K562 (cell line): Measurements from ENCODE around the gene DNM1. TPM values are rescaled to one million over a fixed set of nuclear protein-coding genes. Genes with fewer than 3 reads are reported as not detected.

Experiments
- CHD4 ChIP-seq: fragments of 200-600 bp; sonication (generic); IDR thresholded peaks from 3 replicates; pipeline ENCODE4 v1.6.1; 2012; ENCODE audit warnings: low read depth, mild to moderate bottlenecking, mixed read lengths, low read length, inconsistent platforms; ENCODE audit not compliant: insufficient read depth, insufficient replicate concordance, poor library complexity, severe bottlenecking
- ELF4 ChIP-seq: fragments of 450-650 bp; formaldehyde crosslinking; IDR thresholded peaks from 2 replicates; pipeline ENCODE4 v1.4.0; 2022; ENCODE audit warnings: missing genetic modification characterization
- IFI16 ChIP-seq: fragments of 250-450 bp; sonication (Bioruptor Pico); IDR thresholded peaks from 2 replicates; pipeline ENCODE4 v2.1.2; 2022; ENCODE audit warnings: mild to moderate bottlenecking, inconsistent platforms
- MAFF ChIP-seq: IDR thresholded peaks from 2 replicates; pipeline ENCODE4 v1.6.1; 2012; ENCODE audit warnings: low read length, improper control_type of control experiment
- NFXL1 ChIP-seq: fragments of 450-650 bp; formaldehyde crosslinking; IDR thresholded peaks from 2 replicates; pipeline ENCODE4 v1.4.0; 2021; ENCODE audit warnings: mild to moderate bottlenecking
- OTX1 ChIP-seq: fragments of 450-650 bp; formaldehyde crosslinking; IDR thresholded peaks from 2 replicates; pipeline ENCODE4 v1.4.0; 2022; ENCODE audit warnings: mild to moderate bottlenecking
- RBBP5 ChIP-seq: fragments of 200-600 bp; sonication (generic); IDR thresholded peaks from 2 replicates; pipeline ENCODE4 v1.6.1; 2012; ENCODE audit warnings: borderline replicate concordance, mild to moderate bottlenecking, low read length, control low read depth, inconsistent platforms; ENCODE audit not compliant: insufficient read depth, poor library complexity, severe bottlenecking
- RFX7 ChIP-seq: fragments of 250-450 bp; sonication (Bioruptor Pico); IDR thresholded peaks from 2 replicates; pipeline ENCODE4 v1.5.1; 2021; ENCODE audit warnings: mild to moderate bottlenecking
- SMAD3 ChIP-seq: fragments of 450-650 bp; formaldehyde crosslinking; conservative IDR thresholded peaks from 2 replicates; pipeline ENCODE4 v1.4.0; 2020; ENCODE audit warnings: mild to moderate bottlenecking
- SMAD4 ChIP-seq: fragments of 250-450 bp; sonication (Bioruptor Pico); conservative IDR thresholded peaks from 2 replicates; pipeline ENCODE4 v1.8.0; 2021; ENCODE audit warnings: inconsistent platforms, mild to moderate bottlenecking, moderate library complexity
- ZBTB17 ChIP-seq: fragments of 450-650 bp; formaldehyde crosslinking; IDR thresholded peaks from 2 replicates; pipeline ENCODE4 v1.4.0; 2020; ENCODE audit warnings: mild to moderate bottlenecking
- ZNF212 ChIP-seq: fragments of 450-650 bp; formaldehyde crosslinking; IDR thresholded peaks from 2 replicates; pipeline ENCODE4 v1.4.0; 2020; ENCODE audit warnings: mild to moderate bottlenecking
- ZNF239 ChIP-seq: fragments of 250-450 bp; sonication (Bioruptor Pico); IDR thresholded peaks from 2 replicates; pipeline ENCODE4 v1.4.0; 2020; ENCODE audit warnings: mild to moderate bottlenecking
- ZNF408 ChIP-seq: fragments of 250-450 bp; sonication (Bioruptor Pico); IDR thresholded peaks from 2 replicates; pipeline ENCODE4 v1.4.0; 2020; ENCODE audit warnings: low read depth, mild to moderate bottlenecking, moderate library complexity
- ZNF41 ChIP-seq: fragments of 250-450 bp; sonication (Bioruptor Pico); conservative IDR thresholded peaks from 2 replicates; pipeline ENCODE4 v1.4.0; 2020; ENCODE audit warnings: mild to moderate bottlenecking
- ZNF57 ChIP-seq: fragments of 450-650 bp; formaldehyde crosslinking; IDR thresholded peaks from 2 replicates; pipeline ENCODE4 v1.4.0; 2020; ENCODE audit warnings: mild to moderate bottlenecking, moderate library complexity
- ZNF586 ChIP-seq: fragments of 450-650 bp; formaldehyde crosslinking; conservative IDR thresholded peaks from 2 replicates; pipeline ENCODE4 v1.4.0; 2020; ENCODE audit warnings: mild to moderate bottlenecking, moderate library complexity
- ZNF778 ChIP-seq: fragments of 450-650 bp; formaldehyde crosslinking; IDR thresholded peaks from 2 replicates; pipeline ENCODE4 v1.4.0; 2020; ENCODE audit warnings: mild to moderate bottlenecking, moderate library complexity
- polyA plus RNA-seq, 8 experiments: library from polyadenylated mRNA; depleted of rRNA in 4 of 8; stranded (reverse) in 5 of 8; unstranded in 3 of 8; fragments of >200 nt; fragmentation: Nextera tagmentation in 2 of 8; fragmentation: Illumina TruSeq in 1 of 8; extraction: Ambion mirVana in 2 of 8; extraction: Trizol in 1 of 8; gene quantifications; 2 replicates each; pipeline versions ENCODE4 v1.2.1 to v1.2.3, GENCODE V29; 2011 to 2014; ENCODE audit warnings: inconsistent platforms in 1 of 8, missing spikeins in 1 of 8
- total RNA-seq, 7 experiments: library from RNA; depleted of rRNA in 6 of 7; stranded (reverse); fragments of >200 nt in 6 of 7; fragmentation: Illumina TruSeq in 2 of 7; extraction: Trizol in 2 of 7; gene quantifications; 2 replicates each; pipeline versions ENCODE4 v1.2.1 to v1.2.3, GENCODE V29; 2011 to 2021; ENCODE audit warnings: low replicate concordance in 1 of 7
- TF ChIP-seq, protein P1 (sequence below): fragments of 450-650 bp; formaldehyde crosslinking; IDR thresholded peaks from 2 replicates; pipeline ENCODE4 v1.4.0; 2020; ENCODE audit warnings: mild to moderate bottlenecking, moderate library complexity
- TF ChIP-seq, protein P2 (sequence below): fragments of 450-650 bp; formaldehyde crosslinking; IDR thresholded peaks from 2 replicates; pipeline ENCODE4 v1.4.0; 2022; ENCODE audit warnings: missing genetic modification characterization
- TF ChIP-seq, protein P3 (sequence below): fragments of 250-450 bp; sonication (Bioruptor Pico); IDR thresholded peaks from 2 replicates; pipeline ENCODE4 v1.4.0; 2020
- TF ChIP-seq, protein P4 (sequence below): fragments of 250-450 bp; sonication (Bioruptor Pico); IDR thresholded peaks from 2 replicates; pipeline ENCODE4 v1.4.0; 2020; ENCODE audit warnings: borderline replicate concordance

DNM1 gene
- total and polyA plus RNA-seq, 9 of the 15 experiments (the other 6 are each of a cell fraction or from before 2014, with no cell fraction given), result 0.39 to 23.1 (median 9.1) TPM

DNA sequence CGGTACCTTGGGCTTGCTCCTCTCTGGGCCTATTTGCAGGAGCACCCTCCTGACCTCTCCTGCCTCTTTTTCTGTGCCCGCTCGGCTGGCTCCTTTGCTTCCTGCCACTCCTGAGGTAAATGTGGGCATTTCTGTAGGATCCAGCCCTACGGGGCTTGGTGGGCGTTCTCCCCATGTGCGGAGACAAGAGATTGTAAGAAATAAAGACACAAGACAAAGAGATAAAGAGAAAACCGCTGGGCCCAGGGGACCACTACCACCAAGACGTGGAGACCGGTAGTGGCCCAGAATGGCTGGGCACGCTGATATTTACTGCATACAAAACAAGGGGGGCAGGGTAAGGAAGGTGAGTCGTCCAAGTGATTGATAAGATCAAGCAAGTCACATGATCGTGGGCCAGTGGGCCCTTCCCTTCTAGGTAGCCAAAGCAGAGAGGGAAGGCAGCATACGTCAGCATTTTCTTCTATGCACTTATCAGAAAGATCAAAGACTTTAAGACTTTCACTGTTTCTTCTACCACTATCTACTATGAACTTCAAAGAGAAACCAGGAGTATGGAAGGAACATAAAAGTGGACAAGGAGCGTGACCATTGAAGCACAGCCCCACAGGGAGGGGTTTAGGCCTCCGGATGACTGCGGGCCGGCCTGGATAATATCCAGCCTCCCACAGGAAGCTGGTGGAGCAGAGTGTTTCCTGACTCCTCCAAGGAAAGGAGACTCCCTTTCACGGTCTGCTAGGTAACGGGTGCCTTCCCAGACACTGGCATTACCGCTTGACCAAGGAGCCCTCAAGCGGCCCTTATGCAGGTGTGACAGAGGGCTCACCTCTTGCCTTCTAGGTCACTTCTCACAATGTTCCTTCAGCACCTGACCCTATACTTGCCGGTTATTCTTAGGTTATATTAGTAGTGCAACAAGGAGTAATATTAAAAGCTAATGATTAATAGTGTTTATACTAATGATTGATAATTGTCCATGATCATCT is 76.2 kb downstream of the DNM1 start (continued):
- TF ChIP-seq ZNF778 (CRISPR knock-in tag) (0 out of 2 replicates have a peak, but pooled peaks have one; percentile 35), ZNF239 (peak; percentile 53), OTX1 (CRISPR knock-in tag) (peak; percentile 88), ELF4 (peak; percentile 88), ZNF212 (CRISPR knock-in tag) (0 out of 2 replicates have a peak, but pooled peaks have one; percentile 83), ZNF586 (CRISPR knock-in tag) (0 out of 2 replicates have a peak, but pooled peaks have one; percentile 31), CHD4 (peak; percentile 80), NFXL1 (peak; percentile 75; the same call in 1 of the 2 replicates), RFX7 (0 out of 2 replicates have a peak, but pooled peaks have one; percentile 50), IFI16 (CRISPR knock-in tag) (0 out of 2 replicates have a peak, but pooled peaks have one; percentile 66), ZBTB17 (CRISPR knock-in tag) (peak; percentile 83), SMAD3 (0 out of 2 replicates have a peak, but pooled peaks have one; percentile 65), ZNF408 (peak; percentile 54; the same call in 1 of the 2 replicates), ZNF41 (CRISPR knock-in tag) (peak; percentile 47; the same call in 1 of the 2 replicates), RBBP5 (peak; percentile 7), ZNF57 (CRISPR knock-in tag) (peak; percentile 77), SMAD4 (CRISPR knock-in tag) (peak; percentile 36), MAFF (peak; percentile 96)
- TF ChIP-seq, protein P1, sequence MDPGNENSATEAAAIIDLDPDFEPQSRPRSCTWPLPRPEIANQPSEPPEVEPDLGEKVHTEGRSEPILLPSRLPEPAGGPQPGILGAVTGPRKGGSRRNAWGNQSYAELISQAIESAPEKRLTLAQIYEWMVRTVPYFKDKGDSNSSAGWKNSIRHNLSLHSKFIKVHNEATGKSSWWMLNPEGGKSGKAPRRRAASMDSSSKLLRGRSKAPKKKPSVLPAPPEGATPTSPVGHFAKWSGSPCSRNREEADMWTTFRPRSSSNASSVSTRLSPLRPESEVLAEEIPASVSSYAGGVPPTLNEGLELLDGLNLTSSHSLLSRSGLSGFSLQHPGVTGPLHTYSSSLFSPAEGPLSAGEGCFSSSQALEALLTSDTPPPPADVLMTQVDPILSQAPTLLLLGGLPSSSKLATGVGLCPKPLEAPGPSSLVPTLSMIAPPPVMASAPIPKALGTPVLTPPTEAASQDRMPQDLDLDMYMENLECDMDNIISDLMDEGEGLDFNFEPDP (CRISPR knock-in tag), result peak; percentile 81; the same call in 1 of the 2 replicates
- TF ChIP-seq, protein P2, sequence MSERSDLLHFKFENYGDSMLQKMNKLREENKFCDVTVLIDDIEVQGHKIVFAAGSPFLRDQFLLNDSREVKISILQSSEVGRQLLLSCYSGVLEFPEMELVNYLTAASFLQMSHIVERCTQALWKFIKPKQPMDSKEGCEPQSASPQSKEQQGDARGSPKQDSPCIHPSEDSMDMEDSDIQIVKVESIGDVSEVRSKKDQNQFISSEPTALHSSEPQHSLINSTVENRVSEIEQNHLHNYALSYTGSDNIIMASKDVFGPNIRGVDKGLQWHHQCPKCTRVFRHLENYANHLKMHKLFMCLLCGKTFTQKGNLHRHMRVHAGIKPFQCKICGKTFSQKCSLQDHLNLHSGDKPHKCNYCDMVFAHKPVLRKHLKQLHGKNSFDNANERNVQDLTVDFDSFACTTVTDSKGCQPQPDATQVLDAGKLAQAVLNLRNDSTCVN, result peak; percentile 81; the same call in 1 of the 2 replicates
- TF ChIP-seq, protein P3, sequence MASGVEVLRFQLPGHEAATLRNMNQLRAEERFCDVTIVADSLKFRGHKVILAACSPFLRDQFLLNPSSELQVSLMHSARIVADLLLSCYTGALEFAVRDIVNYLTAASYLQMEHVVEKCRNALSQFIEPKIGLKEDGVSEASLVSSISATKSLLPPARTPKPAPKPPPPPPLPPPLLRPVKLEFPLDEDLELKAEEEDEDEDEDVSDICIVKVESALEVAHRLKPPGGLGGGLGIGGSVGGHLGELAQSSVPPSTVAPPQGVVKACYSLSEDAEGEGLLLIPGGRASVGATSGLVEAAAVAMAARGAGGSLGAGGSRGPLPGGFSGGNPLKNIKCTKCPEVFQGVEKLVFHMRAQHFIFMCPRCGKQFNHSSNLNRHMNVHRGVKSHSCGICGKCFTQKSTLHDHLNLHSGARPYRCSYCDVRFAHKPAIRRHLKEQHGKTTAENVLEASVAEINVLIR, result 0 out of 2 replicates have a peak, but pooled peaks have one; percentile 19
- TF ChIP-seq, protein P4, sequence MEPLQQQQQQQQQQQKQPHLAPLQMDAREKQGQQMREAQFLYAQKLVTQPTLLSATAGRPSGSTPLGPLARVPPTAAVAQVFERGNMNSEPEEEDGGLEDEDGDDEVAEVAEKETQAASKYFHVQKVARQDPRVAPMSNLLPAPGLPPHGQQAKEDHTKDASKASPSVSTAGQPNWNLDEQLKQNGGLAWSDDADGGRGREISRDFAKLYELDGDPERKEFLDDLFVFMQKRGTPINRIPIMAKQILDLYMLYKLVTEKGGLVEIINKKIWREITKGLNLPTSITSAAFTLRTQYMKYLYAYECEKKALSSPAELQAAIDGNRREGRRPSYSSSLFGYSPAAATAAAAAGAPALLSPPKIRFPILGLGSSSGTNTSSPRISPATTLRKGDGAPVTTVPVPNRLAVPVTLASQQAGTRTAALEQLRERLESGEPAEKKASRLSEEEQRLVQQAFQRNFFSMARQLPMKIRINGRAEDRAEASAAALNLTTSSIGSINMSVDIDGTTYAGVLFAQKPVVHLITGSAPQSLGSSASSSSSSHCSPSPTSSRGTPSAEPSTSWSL (CRISPR knock-in tag), result 0 out of 2 replicates have a peak, but pooled peaks have one; percentile 85
